Measurements from ENCODE around the gene FAAP20. TPM values are rescaled to one million over a fixed set of nuclear protein-coding genes. Genes with fewer than 3 reads are reported as not detected.

Gene FAAP20, protein sequence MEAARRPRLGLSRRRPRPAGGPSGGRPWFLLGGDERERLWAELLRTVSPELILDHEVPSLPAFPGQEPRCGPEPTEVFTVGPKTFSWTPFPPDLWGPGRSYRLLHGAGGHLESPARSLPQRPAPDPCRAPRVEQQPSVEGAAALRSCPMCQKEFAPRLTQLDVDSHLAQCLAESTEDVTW
- 14.2 and 15.0 TPM in 2 replicates for total RNA-seq

DNA sequence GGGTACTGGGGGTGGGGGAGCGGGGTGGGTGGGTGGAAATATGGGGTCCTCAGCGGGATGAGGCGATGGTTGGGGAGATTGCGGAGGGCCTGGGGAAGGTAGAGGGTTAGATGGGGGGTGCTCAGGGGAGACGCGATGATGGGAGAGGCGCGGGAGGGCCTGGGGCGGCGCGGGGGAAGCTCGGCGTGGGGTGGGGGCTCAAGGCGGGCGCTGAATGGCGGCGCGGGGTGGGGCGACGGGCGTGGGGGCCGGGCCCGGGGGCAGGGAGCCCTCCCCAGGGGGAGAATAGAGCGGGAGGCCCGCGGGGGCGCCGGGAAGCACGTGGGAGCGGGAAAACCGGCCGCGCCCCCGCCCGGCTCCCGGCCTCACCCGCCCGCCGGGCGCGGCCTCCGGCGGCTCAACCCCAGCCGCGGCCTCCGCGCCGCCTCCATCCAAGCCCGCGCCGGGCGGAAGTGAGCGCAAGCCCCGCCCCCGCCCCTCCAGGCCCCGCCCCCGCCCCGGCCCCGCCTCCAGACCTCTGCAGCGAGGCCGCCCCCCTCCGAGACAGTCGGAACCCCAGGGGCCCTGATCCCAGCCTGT is at the start of gene FAAP20:
Gene FAAP20, minus strand, starts transcription at position 454 of the 579 bp plus-strand sequence. Its CDS starts 23 bp downstream, at position 431.
- TF ChIP-seq, protein P1, sequence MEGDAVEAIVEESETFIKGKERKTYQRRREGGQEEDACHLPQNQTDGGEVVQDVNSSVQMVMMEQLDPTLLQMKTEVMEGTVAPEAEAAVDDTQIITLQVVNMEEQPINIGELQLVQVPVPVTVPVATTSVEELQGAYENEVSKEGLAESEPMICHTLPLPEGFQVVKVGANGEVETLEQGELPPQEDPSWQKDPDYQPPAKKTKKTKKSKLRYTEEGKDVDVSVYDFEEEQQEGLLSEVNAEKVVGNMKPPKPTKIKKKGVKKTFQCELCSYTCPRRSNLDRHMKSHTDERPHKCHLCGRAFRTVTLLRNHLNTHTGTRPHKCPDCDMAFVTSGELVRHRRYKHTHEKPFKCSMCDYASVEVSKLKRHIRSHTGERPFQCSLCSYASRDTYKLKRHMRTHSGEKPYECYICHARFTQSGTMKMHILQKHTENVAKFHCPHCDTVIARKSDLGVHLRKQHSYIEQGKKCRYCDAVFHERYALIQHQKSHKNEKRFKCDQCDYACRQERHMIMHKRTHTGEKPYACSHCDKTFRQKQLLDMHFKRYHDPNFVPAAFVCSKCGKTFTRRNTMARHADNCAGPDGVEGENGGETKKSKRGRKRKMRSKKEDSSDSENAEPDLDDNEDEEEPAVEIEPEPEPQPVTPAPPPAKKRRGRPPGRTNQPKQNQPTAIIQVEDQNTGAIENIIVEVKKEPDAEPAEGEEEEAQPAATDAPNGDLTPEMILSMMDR (IDR thresholded peaks at IDR 0.05; ENCODE audit: insufficient read depth, low read length, severe bottlenecking): no peak
- Histone ChIP-seq H3K36me3 (ENCODE audit: control insufficient read depth, insufficient read depth, low read length) (peaks cover 3% of the 10 kb centered on the region), H3K27me3 (ENCODE audit: control insufficient read depth, insufficient read depth, low read length) (no peaks in the 10 kb centered on the region), H3K4me3 (ENCODE audit: low read depth, low read length) (peak within 1 kb of the TSS; percentile 54)
- no peak for FAIRE-seq
- peak; percentile 15 for DNase-seq (ENCODE audit: low read depth)

DNA sequence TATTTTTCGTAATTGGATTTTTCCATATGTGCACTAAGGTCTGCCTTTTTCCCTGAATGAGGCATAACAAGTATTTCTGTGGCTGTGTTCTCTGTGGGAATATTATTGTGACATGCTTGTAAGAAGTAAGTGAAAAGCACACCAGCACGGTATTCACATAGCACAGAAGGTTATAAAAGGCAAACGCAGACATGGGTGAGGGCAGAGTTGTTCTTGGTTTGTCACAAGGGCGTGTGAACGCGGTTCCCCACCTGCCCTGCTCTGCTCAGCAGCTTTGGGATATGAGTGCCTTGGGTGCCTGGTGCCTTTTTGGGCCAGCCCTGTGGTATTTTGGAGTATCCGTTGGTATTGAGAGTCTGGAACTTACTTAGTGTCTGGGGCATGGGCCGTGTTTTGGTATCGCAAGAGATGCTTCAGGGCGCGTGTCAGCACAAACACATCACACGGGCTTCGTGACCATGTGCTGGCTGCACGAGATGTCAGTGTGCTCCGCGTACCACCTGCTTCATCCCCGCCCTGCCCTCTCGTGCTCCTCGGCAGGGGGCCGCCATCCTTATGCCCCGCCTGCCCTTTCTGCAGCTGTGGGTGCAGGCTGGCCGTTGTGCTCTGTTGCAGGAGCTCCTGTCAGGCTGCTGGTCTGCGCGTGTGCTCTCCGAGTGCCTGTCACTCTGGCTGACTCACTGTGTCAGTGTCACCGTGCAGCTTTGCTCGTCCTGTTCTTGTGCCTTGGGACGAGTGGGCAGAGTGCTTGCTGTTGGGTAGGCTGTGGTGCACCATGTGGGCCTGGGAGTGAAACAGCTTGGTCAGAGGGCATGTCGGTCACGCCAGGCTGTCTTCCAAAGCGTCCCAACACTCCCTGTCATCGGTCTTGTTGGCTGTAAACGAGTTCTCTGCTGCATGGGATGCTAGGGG is 48.5 kb upstream of the FAAP20 start:
- H3K36me3 ChIP-seq (ENCODE audit: control insufficient read depth, insufficient read depth, low read length): peaks cover 13% of the 10 kb centered on the region
- H3K4me3 ChIP-seq (ENCODE audit: low read depth, low read length): no peak overlapping the region
- FAIRE-seq (no peak), DNase-seq (ENCODE audit: low read depth) (no peak)
- TF ChIP-seq, protein P1 (IDR thresholded peaks at IDR 0.05; ENCODE audit: insufficient read depth, low read length, severe bottlenecking): no peak
- no peaks in the 10 kb centered on the region for H3K27me3 ChIP-seq (ENCODE audit: control insufficient read depth, insufficient read depth, low read length)

DNA sequence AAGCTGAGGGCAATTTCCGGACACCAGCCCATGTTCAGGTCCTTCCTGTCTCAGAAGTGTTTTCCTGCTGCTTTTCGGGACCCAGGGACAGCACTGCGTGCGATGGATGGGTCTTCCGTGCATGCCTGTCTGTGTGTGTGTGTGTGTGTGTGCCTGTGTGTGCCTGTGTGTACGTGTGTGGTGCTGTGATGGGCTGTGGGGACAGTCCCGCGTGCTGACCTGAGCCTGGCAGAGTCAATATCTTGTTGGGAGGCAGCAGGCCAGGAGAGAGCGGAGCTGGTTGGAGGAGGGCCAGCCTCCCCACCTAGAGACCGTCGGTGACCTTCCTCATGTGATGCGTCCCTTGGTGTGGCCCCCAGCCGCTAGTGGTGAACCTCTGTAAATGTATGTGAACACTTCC is 47.2 kb upstream of the FAAP20 start:
- Histone ChIP-seq H3K27me3 (ENCODE audit: control insufficient read depth, insufficient read depth, low read length) (no peaks in the 10 kb centered on the region), H3K4me3 (ENCODE audit: low read depth, low read length) (no peak overlapping the region), H3K36me3 (ENCODE audit: control insufficient read depth, insufficient read depth, low read length) (peaks cover 13% of the 10 kb centered on the region)
- FAIRE-seq: no peak
- TF ChIP-seq, protein P1 (IDR thresholded peaks at IDR 0.05; ENCODE audit: insufficient read depth, low read length, severe bottlenecking): no peak
- no peak for DNase-seq (ENCODE audit: low read depth)

DNA sequence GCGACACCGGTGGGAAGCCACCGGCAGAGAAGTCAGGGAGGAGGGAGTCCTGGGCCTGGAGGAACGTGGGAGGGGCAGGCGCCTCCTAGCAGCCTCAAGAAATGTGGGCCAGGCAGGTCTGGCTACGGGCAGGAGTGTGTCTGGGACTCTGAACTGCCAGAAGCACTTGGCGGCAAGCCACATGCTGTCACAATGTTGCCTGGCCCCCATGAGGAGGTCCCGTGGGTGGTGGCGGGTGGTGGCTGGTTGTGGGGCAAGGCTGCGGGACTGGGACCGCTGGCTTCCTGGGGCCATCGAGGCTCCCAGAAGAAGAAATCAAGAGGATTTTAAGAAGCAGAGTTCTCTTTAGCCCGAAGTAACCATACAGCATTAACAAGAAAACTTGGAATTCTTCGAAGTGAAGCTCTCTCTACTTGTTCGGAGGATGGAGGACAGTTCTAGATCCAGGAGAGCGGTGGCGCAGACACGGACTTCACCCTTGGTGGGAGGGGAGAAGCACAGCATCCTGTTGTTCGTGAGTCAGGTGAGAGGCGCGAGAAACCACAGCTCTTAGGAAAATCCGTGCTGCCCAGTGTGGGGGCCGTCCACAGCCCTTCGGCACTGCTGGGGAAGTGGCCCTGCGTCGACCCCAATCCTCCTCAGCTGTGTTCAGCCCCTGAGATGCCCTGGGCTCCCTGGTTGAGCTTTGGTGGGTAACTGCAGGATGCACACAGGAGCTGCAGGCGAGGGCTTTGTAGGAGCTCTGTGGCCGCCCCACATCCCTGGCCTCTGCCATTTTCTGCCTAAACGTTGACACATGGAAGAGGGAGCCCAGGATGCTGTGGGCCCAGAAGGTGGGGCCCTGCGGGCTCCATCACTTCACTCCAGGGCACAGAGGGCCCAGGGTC is 45.9 kb upstream of the FAAP20 start:
- TF ChIP-seq, protein P1 (IDR thresholded peaks at IDR 0.05; ENCODE audit: insufficient read depth, low read length, severe bottlenecking): no peak
- no peak overlapping the region for H3K4me3 ChIP-seq (ENCODE audit: low read depth, low read length)
- no peak for FAIRE-seq
- DNase-seq (ENCODE audit: low read depth): peak; percentile 33
- H3K36me3 ChIP-seq (ENCODE audit: control insufficient read depth, insufficient read depth, low read length): peaks cover 15% of the 10 kb centered on the region
- no peaks in the 10 kb centered on the region for H3K27me3 ChIP-seq (ENCODE audit: control insufficient read depth, insufficient read depth, low read length)

DNA sequence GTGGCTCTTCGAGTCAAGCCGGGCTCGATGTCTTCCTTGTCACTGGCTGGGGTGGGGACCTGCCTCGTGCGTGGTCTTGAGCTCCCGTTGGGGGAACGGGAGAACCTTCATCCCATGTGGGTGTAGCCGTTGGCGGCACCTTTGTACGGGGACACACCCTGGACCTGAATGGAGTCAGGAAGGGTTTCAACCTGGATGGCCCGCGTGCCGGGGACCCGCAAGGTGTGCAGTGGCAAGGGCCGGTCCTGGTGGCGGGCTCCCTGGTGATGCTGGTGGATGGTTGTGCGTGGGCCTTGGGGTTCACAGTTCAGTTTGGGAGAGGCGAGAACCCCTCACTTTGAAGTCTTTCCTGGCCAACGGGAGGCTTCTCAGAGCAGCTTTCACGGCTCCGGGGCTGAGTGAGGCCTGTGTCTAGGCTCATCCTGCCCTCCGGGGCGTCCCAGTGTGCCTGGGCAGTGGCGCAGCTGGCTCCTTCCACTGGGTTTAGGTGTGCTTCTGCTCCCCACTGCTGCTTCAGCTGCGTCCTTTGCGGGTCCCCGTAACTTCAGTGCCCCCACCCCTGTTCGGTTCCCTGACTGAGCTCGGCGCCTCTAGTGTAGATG is 44.9 kb upstream of the FAAP20 start:
- DNase-seq (ENCODE audit: low read depth) (no peak), FAIRE-seq (no peak)
- TF ChIP-seq, protein P1 (IDR thresholded peaks at IDR 0.05; ENCODE audit: insufficient read depth, low read length, severe bottlenecking): no peak
- peaks cover 15% of the 10 kb centered on the region for H3K36me3 ChIP-seq (ENCODE audit: control insufficient read depth, insufficient read depth, low read length)
- H3K4me3 ChIP-seq (ENCODE audit: low read depth, low read length): no peak overlapping the region
- H3K27me3 ChIP-seq (ENCODE audit: control insufficient read depth, insufficient read depth, low read length): no peaks in the 10 kb centered on the region

All from bronchial epithelial cell (primary cell).